Retinal pigment epithelial cell (primary cell): ENCODE results near the gene OR8H1.

Experiments used
- DNase-seq: peaks from one replicate; pipeline ENCODE4 v3.0.0-alpha.2; 2010; ENCODE audit warnings: low read depth
- H3K4me3 ChIP-seq: 2 replicates; pipeline ENCODE4 v1.5.1; 2011; ENCODE audit warnings: mild to moderate bottlenecking, low read length, control low read depth, moderate library complexity
- CTCF ChIP-seq: conservative IDR thresholded peaks from 2 replicates; pipeline ENCODE4 v1.5.1; 2011; ENCODE audit warnings: low read depth, low read length, control low read depth, inconsistent platforms

Gene OR8H1

GRCh38 chr11:56273854-56274253 is 18.2 kb downstream of the OR8H1 start, which contains the start of gene OR5T1:
Gene OR5T1, plus strand, starts transcription at chr11:56274154. Its CDS starts 1,485 bp downstream, at chr11:56275639.
- DNase-seq, result no peak
- TF ChIP-seq CTCF, result no peak
- H3K4me3 ChIP-seq, result no peak within 1 kb of the TSS

- H3K4me3 ChIP-seq, result no peak overlapping the region
- DNase-seq, result no peak
- no peak for TF ChIP-seq CTCF
Observed at GRCh38 chr11:56271092-56271491, 21.0 kb downstream of the OR8H1 start.

GRCh38 chr11:56251954-56252353 is 40.1 kb downstream of the OR8H1 start, which contains the start of gene OR5T3:
Gene OR5T3, plus strand, starts transcription at chr11:56252254. Its CDS starts 0 bp downstream, at chr11:56252254.
- DNase-seq, result no peak
- no peak for TF ChIP-seq CTCF
- H3K4me3 ChIP-seq, result no peak within 1 kb of the TSS
